ENCODE measurements around the gene ACAA2. TPM values are rescaled to one million over a fixed set of nuclear protein-coding genes. Genes with fewer than 3 reads are reported as not detected.
A peak's percentile ranks its signal among the peaks of the same experiment; 100 is the strongest.

ACAA2 gene
- total RNA-seq, 1 donor from 2014 or later = 99.0 TPM

GRCh38 chr18:49833814-49834213, 20.5 kb upstream of the ACAA2 start:
- Mint-ChIP-seq H3K36me3 (peaks cover 40% of the 10 kb centered on the region), H3K4me1 (ENCODE audit: unreplicated experiment) (peaks cover 4% of the 10 kb centered on the region), H3K27me3 (no peaks in the 10 kb centered on the region), H3K27ac (no peak overlapping the region), H3K4me3 (no peak overlapping the region), H3K9me3 (no peaks in the 10 kb centered on the region)
- TF ChIP-seq CTCF (conservative IDR thresholded peaks at IDR 0.05) = no peak
- DNase-seq (ENCODE audit: extremely low spot score, unreplicated experiment) = no peak

DNA sequence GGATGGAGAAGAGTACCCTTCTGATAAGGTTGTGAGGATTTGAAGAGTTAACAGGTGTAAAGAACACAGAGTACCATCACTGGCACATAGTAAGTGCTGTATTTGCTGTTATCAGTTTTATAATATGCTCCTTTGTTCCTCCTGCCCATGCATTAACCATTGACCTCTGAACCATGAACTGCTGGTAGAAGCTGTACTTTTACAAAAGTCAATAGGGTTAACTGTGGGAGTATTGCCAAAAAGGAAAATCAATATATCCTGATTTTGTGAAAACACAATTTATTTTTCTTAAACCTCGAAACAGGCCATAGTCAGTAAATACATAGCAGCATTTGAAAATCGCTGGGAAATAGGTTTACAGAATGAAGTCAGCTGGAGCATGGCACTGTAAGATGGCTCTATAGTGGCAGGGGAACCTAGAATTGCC, 18.9 kb upstream of the ACAA2 start:
- no peak overlapping the region for H3K4me3 Mint-ChIP-seq

DNA sequence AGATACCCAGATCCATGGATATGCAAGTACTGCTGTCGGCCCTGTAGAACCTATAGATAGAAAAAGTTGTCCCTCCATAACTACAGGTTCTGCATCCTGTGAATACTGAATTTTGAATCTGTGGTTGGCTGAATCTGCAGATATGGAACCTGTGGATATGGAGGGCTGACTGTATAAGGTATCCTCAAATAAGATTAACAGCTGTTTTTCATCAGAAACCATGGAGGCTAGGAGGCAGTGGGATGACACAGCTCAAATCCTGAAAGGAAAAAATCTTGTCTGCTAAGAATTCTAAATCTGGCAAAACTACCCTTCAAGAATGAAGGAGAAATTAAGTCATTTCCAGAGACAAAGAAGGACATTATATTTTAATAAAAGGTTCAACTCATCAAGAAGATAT, 14.7 kb upstream of the ACAA2 start:
- H3K36me3 Mint-ChIP-seq = peaks cover 38% of the 10 kb centered on the region
- no peak overlapping the region for H3K4me3 Mint-ChIP-seq
- TF ChIP-seq CTCF (conservative IDR thresholded peaks at IDR 0.05) = no peak
- no peak for DNase-seq (ENCODE audit: extremely low spot score, unreplicated experiment)
- no peaks in the 10 kb centered on the region for H3K27me3 Mint-ChIP-seq
- peaks cover 5% of the 10 kb centered on the region for H3K9me3 Mint-ChIP-seq
- H3K4me1 Mint-ChIP-seq (ENCODE audit: unreplicated experiment) = no peaks in the 10 kb centered on the region
- H3K27ac Mint-ChIP-seq = no peak overlapping the region

More for the DNA sequence above, 18.9 kb upstream of the ACAA2 start:
- Mint-ChIP-seq H3K36me3 (peaks cover 44% of the 10 kb centered on the region), H3K4me1 (ENCODE audit: unreplicated experiment) (peaks cover 4% of the 10 kb centered on the region), H3K9me3 (peaks cover 5% of the 10 kb centered on the region), H3K27me3 (no peaks in the 10 kb centered on the region), H3K27ac (no peak overlapping the region)
- TF ChIP-seq CTCF (conservative IDR thresholded peaks at IDR 0.05) = no peak
- no peak for DNase-seq (ENCODE audit: extremely low spot score, unreplicated experiment)

- Mint-ChIP-seq H3K4me1 (ENCODE audit: unreplicated experiment) (peaks cover 9% of the 10 kb centered on the region), H3K36me3 (peaks cover 31% of the 10 kb centered on the region), H3K9me3 (peaks cover 10% of the 10 kb centered on the region), H3K27me3 (no peaks in the 10 kb centered on the region), H3K27ac (peak overlapping the region; percentile 68), H3K4me3 (no peak overlapping the region)
- no peak for DNase-seq (ENCODE audit: extremely low spot score, unreplicated experiment)
- no peak for TF ChIP-seq CTCF (conservative IDR thresholded peaks at IDR 0.05)
Observed at GRCh38 chr18:49819823-49820671, 6.7 kb upstream of the ACAA2 start.

GRCh38 chr18:49819071-49819662, 5.8 kb upstream of the ACAA2 start:
- Mint-ChIP-seq H3K36me3 (peaks cover 26% of the 10 kb centered on the region), H3K9me3 (peaks cover 10% of the 10 kb centered on the region)

More at GRCh38 chr18:49819071-49819662, 5.8 kb upstream of the ACAA2 start:
- Mint-ChIP-seq H3K27ac (peak overlapping the region; percentile 68), H3K4me1 (ENCODE audit: unreplicated experiment) (peaks cover 9% of the 10 kb centered on the region), H3K4me3 (no peak overlapping the region), H3K27me3 (no peaks in the 10 kb centered on the region)
- no peak for DNase-seq (ENCODE audit: extremely low spot score, unreplicated experiment)
- no peak for TF ChIP-seq CTCF (conservative IDR thresholded peaks at IDR 0.05)
